Keratinocyte (primary cell): Measurements from ENCODE around the gene TMEM132D. TPM values are rescaled to one million over a fixed set of nuclear protein-coding genes. Genes with fewer than 3 reads are reported as not detected.

Experiments used
- DNase-seq: peaks from one replicate; pipeline ENCODE4 v3.0.0-alpha.2; 2011; ENCODE audit warnings: low read depth, missing footprints, low spot score
- FAIRE-seq: peaks from 2 replicates; lab custom pipeline; 2011; peaks lifted over from hg19 to GRCh38; lab: Jason Lieb, UNC
- H2AFZ ChIP-seq: 2 replicates; pipeline ENCODE4 v1.6.0; 2012; ENCODE audit warnings: low read length, control low read depth, inconsistent platforms; ENCODE audit not compliant: control insufficient read depth
- H3K27ac ChIP-seq: 2 replicates; pipeline ENCODE4 v1.5.1; 2011; ENCODE audit warnings: low read length; ENCODE audit not compliant: control insufficient read depth, insufficient read depth
- H3K27me3 ChIP-seq: 3 replicates; pipeline ENCODE4 v1.6.0; 2011; ENCODE audit warnings: low read length; ENCODE audit not compliant: control insufficient read depth, insufficient read depth; ENCODE audit errors: extremely low read depth
- H3K36me3 ChIP-seq, 2 experiments: 2 replicates in 1 of 2; 3 replicates in 1 of 2; pipeline ENCODE4 v1.5.1; 2011; ENCODE audit warnings: low read length in 2 of 2, mild to moderate bottlenecking in 1 of 2; ENCODE audit not compliant: control insufficient read depth in 2 of 2, insufficient read depth in 2 of 2; ENCODE audit errors: extremely low read depth in 1 of 2
- H3K4me1 ChIP-seq: 3 replicates; pipeline ENCODE4 v1.5.1; 2011; ENCODE audit warnings: low read length; ENCODE audit not compliant: control insufficient read depth, insufficient read depth; ENCODE audit errors: extremely low read depth
- H3K4me2 ChIP-seq: 3 replicates; pipeline ENCODE4 v1.6.0; 2011; ENCODE audit warnings: low read depth, low read length; ENCODE audit not compliant: control insufficient read depth, insufficient read depth; ENCODE audit errors: extremely low read depth
- H3K4me3 ChIP-seq, 3 experiments: fragments of 200-600 bp in 1 of 3; sonication (generic) in 1 of 3; 2 replicates in 2 of 3; 3 replicates in 1 of 3; pipeline ENCODE4 v1.5.1; 2011 to 2016; ENCODE audit warnings: low read length in 3 of 3, mild to moderate bottlenecking in 3 of 3, control low read depth in 2 of 3, inconsistent platforms in 1 of 3, low read depth in 1 of 3, mixed read lengths in 1 of 3, mixed run types in 1 of 3, moderate library complexity in 1 of 3; ENCODE audit not compliant: control insufficient read depth in 2 of 3, insufficient read depth in 2 of 3; ENCODE audit errors: extremely low read depth in 1 of 3
- H3K79me2 ChIP-seq: 2 replicates; pipeline ENCODE4 v1.6.0; 2012; ENCODE audit warnings: low read length; ENCODE audit not compliant: control insufficient read depth, insufficient read depth
- H3K9ac ChIP-seq: 3 replicates; pipeline ENCODE4 v1.6.0; 2011; ENCODE audit warnings: low read length; ENCODE audit not compliant: control insufficient read depth, insufficient read depth; ENCODE audit errors: extremely low read depth
- H3K9me1 ChIP-seq: 3 replicates; pipeline ENCODE4 v1.6.0; 2011; ENCODE audit warnings: low read length; ENCODE audit not compliant: control insufficient read depth, insufficient read depth; ENCODE audit errors: extremely low read depth
- H3K9me3 ChIP-seq: 2 replicates; pipeline ENCODE4 v1.5.1; 2012; ENCODE audit warnings: low read depth, low read length; ENCODE audit not compliant: control insufficient read depth
- H4K20me1 ChIP-seq: 3 replicates; pipeline ENCODE4 v1.6.0; 2011; ENCODE audit warnings: low read length; ENCODE audit not compliant: control insufficient read depth, insufficient read depth; ENCODE audit errors: extremely low read depth
- CTCF ChIP-seq, 3 experiments: IDR thresholded peaks in 1 of 3; conservative IDR thresholded peaks in 1 of 3; optimal IDR thresholded peaks in 1 of 3; 2 replicates in 2 of 3; 3 replicates in 1 of 3; pipeline versions ENCODE3 to v1.5.1; 2011; ENCODE audit warnings: low read length in 3 of 3, mild to moderate bottlenecking in 3 of 3, moderate library complexity in 2 of 3, control low read depth in 1 of 3, inconsistent platforms in 1 of 3; ENCODE audit not compliant: insufficient read depth in 2 of 3; ENCODE audit errors: extremely low read depth in 1 of 3
- EZH2 ChIP-seq: IDR thresholded peaks from one replicate; pipeline ENCODE4 v1.6.1; 2012; ENCODE audit warnings: inconsistent platforms, mild to moderate bottlenecking, low read length, moderate library complexity
- dilution Hi-C: fragments of 300-500 bp; cut with MboI; formaldehyde crosslinking; loops from one replicate; pipeline ENCODE4 v1.7.0; 2020; ENCODE audit warnings: low sequenced_read_pairs; ENCODE audit not compliant: extremely low pct_ligation_motif_present
- polyA plus RNA-seq, 5 experiments: library from polyadenylated mRNA; depleted of rRNA in 3 of 5; stranded (reverse) in 3 of 5; stranded (forward) in 1 of 5; unstranded in 1 of 5; fragments of >200 nt; gene quantifications; 1 replicate in 1 of 5; 2 replicates in 3 of 5; 3 replicates in 1 of 5; pipeline versions ENCODE4 v1.2.1 to v1.2.3, GENCODE V29; 2011 to 2012; ENCODE audit warnings: missing spikeins in 2 of 5, low read depth in 1 of 5, low replicate concordance in 1 of 5

The TMEM132D gene
- polyA plus RNA-seq, 1 donor (not counting 4 experiments of a cell fraction or from before 2014, with no cell fraction given), result not detected

GRCh38 chr12:129827866-129828384 lies 75.9 kb downstream of the TMEM132D start:
- no peaks in the 10 kb centered on the region for H3K4me1 ChIP-seq
- H3K4me2 ChIP-seq, result no peak overlapping the region
- H2AFZ ChIP-seq, result no peak overlapping the region
- no peaks in the 10 kb centered on the region for H4K20me1 ChIP-seq
- no peaks in the 10 kb centered on the region for H3K79me2 ChIP-seq
- DNase-seq (no peak), FAIRE-seq (no peak)
- no peaks in the 10 kb centered on the region for H3K27me3 ChIP-seq
- H3K36me3 ChIP-seq, result no peaks in the 10 kb centered on the region
- no peak overlapping the region for H3K9ac ChIP-seq
- dilution Hi-C loops, result no loop called here
- no peaks in the 10 kb centered on the region for H3K9me1 ChIP-seq
- H3K9me3 ChIP-seq, result peaks cover 2% of the 10 kb centered on the region
- H3K27ac ChIP-seq, result no peak overlapping the region
- TF ChIP-seq CTCF (optimal IDR thresholded peaks at IDR 0.05 in 1 of 3, IDR thresholded peaks at IDR 0.05 in 1 of 3, conservative IDR thresholded peaks at IDR 0.05 in 1 of 3; ENCODE audit: extremely low read depth in 1 of 3, insufficient read depth in 2 of 3, low read length in 3 of 3) (no peak), EZH2 (no peak)
- no peak overlapping the region for H3K4me3 ChIP-seq

DNA sequence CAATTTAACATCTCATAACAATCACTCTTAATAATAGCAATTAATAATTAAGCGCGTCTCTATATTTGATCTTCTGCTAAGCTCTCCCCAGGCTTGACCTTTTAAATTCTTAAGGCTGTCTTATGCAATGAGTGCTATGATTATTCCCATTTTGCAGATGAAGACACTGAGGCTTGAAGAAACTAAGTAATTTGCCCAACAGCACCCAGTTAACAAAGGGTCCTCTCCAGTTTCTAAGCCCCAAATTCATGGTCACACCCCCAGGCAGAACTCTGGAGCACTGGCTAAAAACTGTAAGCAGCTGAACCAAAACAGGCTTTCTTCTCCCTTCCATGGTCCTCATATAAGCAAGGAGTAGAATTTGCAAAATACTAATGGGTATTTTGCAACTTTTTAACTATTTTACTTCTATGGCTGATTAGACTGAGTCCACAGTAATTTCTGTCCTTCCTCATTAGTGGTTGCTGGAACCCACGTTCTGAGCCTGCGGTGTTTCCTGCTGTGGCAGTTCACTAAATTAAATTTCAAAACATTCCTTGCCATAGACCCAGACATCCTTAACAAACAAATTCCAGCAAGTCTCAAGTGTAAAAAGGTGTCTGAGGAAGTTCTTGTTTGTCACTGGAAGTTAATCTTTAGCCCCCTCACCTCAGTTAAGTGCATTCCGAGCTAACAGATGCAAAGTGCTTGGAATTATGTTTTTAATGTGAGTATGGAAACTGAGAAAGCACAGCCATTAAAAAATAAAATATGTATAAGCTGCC lies 76.5 kb downstream of the TMEM132D start:
- no peak for TF ChIP-seq CTCF (optimal IDR thresholded peaks at IDR 0.05 in 1 of 3, IDR thresholded peaks at IDR 0.05 in 1 of 3, conservative IDR thresholded peaks at IDR 0.05 in 1 of 3; ENCODE audit: extremely low read depth in 1 of 3, insufficient read depth in 2 of 3, low read length in 3 of 3)
- no peak for TF ChIP-seq EZH2
- no peaks in the 10 kb centered on the region for H3K4me1 ChIP-seq
- no peaks in the 10 kb centered on the region for H3K27me3 ChIP-seq
- no peaks in the 10 kb centered on the region for H3K9me1 ChIP-seq
- dilution Hi-C loops, result no loop called here
- no peak overlapping the region for H3K9ac ChIP-seq
- H4K20me1 ChIP-seq, result no peaks in the 10 kb centered on the region
- no peaks in the 10 kb centered on the region for H3K79me2 ChIP-seq
- H3K4me3 ChIP-seq, result no peak overlapping the region
- no peak overlapping the region for H2AFZ ChIP-seq
- no peak overlapping the region for H3K4me2 ChIP-seq
- DNase-seq, result no peak
- no peak for FAIRE-seq
- H3K27ac ChIP-seq, result no peak overlapping the region
- H3K9me3 ChIP-seq, result no peaks in the 10 kb centered on the region
- H3K36me3 ChIP-seq, result no peaks in the 10 kb centered on the region
